Uterus (tissue), 4 donors: ENCODE results near the gene THAP10. TPM values are rescaled to one million over a fixed set of nuclear protein-coding genes. Genes with fewer than 3 reads are reported as not detected.

Source experiments
- DNase-seq, 2 donors: peaks; one replicate each; pipeline ENCODE4 v3.0.0-alpha.2; 2019 to 2020
- H3K27ac ChIP-seq, 2 donors: fragments of 200-600 bp; sonication (generic); 1 replicate in 1 of 2; 2 replicates in 1 of 2; pipeline ENCODE4 v1.5.1; 2016 to 2018
- H3K27me3 ChIP-seq, 2 donors: fragments of 200-600 bp; sonication (generic); one replicate each; pipeline ENCODE4 v1.5.1; 2018 to 2019; ENCODE audit warnings: control low read depth in 1 of 2
- H3K36me3 ChIP-seq, 2 donors: fragments of 200-600 bp; sonication (generic); one replicate each; pipeline ENCODE4 v1.5.1; 2019; ENCODE audit warnings: control low read depth in 1 of 2
- H3K4me1 ChIP-seq, 2 donors: fragments of 200-600 bp; sonication (generic); one replicate each; pipeline ENCODE4 v1.5.1; 2018 to 2019; ENCODE audit warnings: control low read depth in 1 of 2
- H3K4me3 ChIP-seq, 2 donors: fragments of 200-600 bp; sonication (generic); 1 replicate in 1 of 2; 2 replicates in 1 of 2; pipeline ENCODE4 v1.5.1; 2018 to 2019; ENCODE audit warnings: mild to moderate bottlenecking in 1 of 2
- H3K9me3 ChIP-seq, 2 donors: fragments of 200-600 bp; sonication (generic); one replicate each; pipeline ENCODE4 v1.5.1; 2019; ENCODE audit warnings: control low read depth in 1 of 2
- CTCF ChIP-seq, 4 experiments: fragments of 200-600 bp in 2 of 4; fragments of 450-650 bp in 2 of 4; sonication (generic) in 2 of 4; IDR thresholded peaks; one replicate each; pipeline ENCODE4 v1.5.1; 2016 to 2019; ENCODE audit warnings: antibody characterized with exemption in 4 of 4, mild to moderate bottlenecking in 2 of 4, moderate library complexity in 1 of 4
- POLR2A ChIP-seq, 2 donors: fragments of 450-650 bp; IDR thresholded peaks; one replicate each; pipeline ENCODE4 v1.6.1; 2016; ENCODE audit warnings: antibody characterized with exemption in 2 of 2, mild to moderate bottlenecking in 1 of 2, moderate library complexity in 1 of 2
- intact Hi-C: fragments of 100-400 bp; cut with DNase I; formaldehyde crosslinking; loops from one replicate; pipeline ENCODE4 v1.15.1; 2023; ENCODE audit warnings: low total_unique reads
- total RNA-seq, 4 donors: library from RNA; depleted of rRNA in 3 of 4; stranded (reverse); fragments of >200 nt in 3 of 4; gene quantifications; one replicate each; pipeline versions ENCODE4 v1.1.0 to v1.2.4, GENCODE V29; 2014 to 2023
- donor health status: DM: yes; HTN: yes; CAD: no.

Gene THAP10
- total RNA-seq, 4 donors from 2014 or later: 1.8 to 4.1 (median 2.0) TPM

- Histone ChIP-seq H3K36me3 (no peaks in the 10 kb centered on the region), H3K4me3 (no peak overlapping the region), H3K27me3 (no peaks in the 10 kb centered on the region), H3K4me1 (peaks cover 0 to 5% of the 10 kb centered on the region in 2 donors), H3K9me3 (no peaks in the 10 kb centered on the region), H3K27ac (peak overlapping the region; percentile 59 to 73)
- no peak for DNase-seq
- intact Hi-C loops: no loop called here
- no peak for TF ChIP-seq CTCF (IDR thresholded peaks at IDR 0.05)
- TF ChIP-seq POLR2A (IDR thresholded peaks at IDR 0.05): no peak
Observed at GRCh38 chr15:70856177-70856883, 35.9 kb downstream of the THAP10 start.

- H3K27ac ChIP-seq: peak overlapping the region; percentile 87 to 97
- no peak overlapping the region for H3K4me3 ChIP-seq
- DNase-seq: no peak
- H3K4me1 ChIP-seq: peaks cover 0 to 5% of the 10 kb centered on the region in 2 donors
- TF ChIP-seq CTCF (IDR thresholded peaks at IDR 0.05): no peak
- TF ChIP-seq POLR2A (IDR thresholded peaks at IDR 0.05): no peak
- intact Hi-C loops: no loop called here
- H3K36me3 ChIP-seq: no peaks in the 10 kb centered on the region
- H3K27me3 ChIP-seq: no peaks in the 10 kb centered on the region
- no peaks in the 10 kb centered on the region for H3K9me3 ChIP-seq
Observed at GRCh38 chr15:70855764-70856163, 36.5 kb downstream of the THAP10 start.

- intact Hi-C loops: no loop called here
- H3K4me3 ChIP-seq: peak overlapping the region; percentile 34 to 62
- DNase-seq: peak in 1 of 2 donors; percentile 42
- H3K27me3 ChIP-seq: no peaks in the 10 kb centered on the region
- peak overlapping the region; percentile 87 to 97 for H3K27ac ChIP-seq
- H3K9me3 ChIP-seq: no peaks in the 10 kb centered on the region
- H3K36me3 ChIP-seq: no peaks in the 10 kb centered on the region
- TF ChIP-seq POLR2A (IDR thresholded peaks at IDR 0.05) (no peak), CTCF (IDR thresholded peaks at IDR 0.05) (peak in 3 of 4 experiments; percentile 9 to 27 (median 15))
- peaks cover 0 to 5% of the 10 kb centered on the region in 2 donors for H3K4me1 ChIP-seq
Observed at GRCh38 chr15:70854666-70854976, 37.6 kb downstream of the THAP10 start.

DNA sequence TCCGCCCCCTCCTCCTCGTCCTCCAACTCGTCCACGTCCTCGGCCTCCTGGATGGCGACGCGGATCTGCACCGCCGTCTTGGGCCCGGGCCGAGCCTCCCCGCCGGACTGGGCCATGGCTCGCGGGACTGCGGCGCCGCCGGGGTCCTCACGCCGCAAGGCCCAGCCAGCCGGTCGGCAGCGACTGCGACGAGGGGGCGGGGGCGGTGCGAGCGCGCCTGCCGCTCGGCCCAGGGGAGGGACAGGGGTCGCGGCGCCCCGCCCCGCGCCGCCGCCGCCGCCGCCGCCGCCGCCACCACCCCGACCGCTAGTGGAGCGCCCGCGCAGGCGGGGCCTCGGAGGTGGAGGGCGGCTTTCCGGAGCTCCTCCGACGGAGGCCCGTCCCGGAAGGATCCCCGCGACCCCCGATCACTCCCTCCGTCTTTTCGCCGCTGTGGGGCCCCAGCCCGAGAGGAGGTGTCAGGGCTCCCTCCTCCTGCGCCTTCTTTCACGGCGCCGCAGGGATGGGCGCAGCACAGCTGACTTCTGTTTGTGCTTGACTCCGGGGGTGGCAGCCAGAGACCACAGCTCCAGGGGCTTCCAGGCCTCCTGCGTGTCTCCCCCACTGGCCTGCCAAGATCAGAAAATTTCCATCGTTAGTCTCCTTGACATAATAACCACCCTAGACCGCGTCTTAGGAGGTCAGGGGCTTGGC, 38.1 kb downstream of the THAP10 start, which contains the start of gene LARP6:
Gene LARP6, minus strand, starts transcription at position 185 of the 693 bp plus-strand sequence. Its CDS starts 69 bp downstream, at position 116.
- TF ChIP-seq CTCF (IDR thresholded peaks at IDR 0.05) (peak in 2 of 4 experiments; percentile 8 to 19), POLR2A (IDR thresholded peaks at IDR 0.05) (peak; percentile 32 to 87)
- H3K4me1 ChIP-seq: peaks cover 0 to 5% of the 10 kb centered on the region in 2 donors
- DNase-seq: peak; percentile 60 to 76
- intact Hi-C loops: no loop called here
- H3K27me3 ChIP-seq: no peaks in the 10 kb centered on the region
- H3K36me3 ChIP-seq: no peaks in the 10 kb centered on the region
- H3K27ac ChIP-seq: peak within 1 kb of the TSS; percentile 87 to 97
- no peaks in the 10 kb centered on the region for H3K9me3 ChIP-seq
- H3K4me3 ChIP-seq: peak within 1 kb of the TSS; percentile 34 to 62
